ENCODE measurements around the gene IQSEC1. TPM values are rescaled to one million over a fixed set of nuclear protein-coding genes. Genes with fewer than 3 reads are reported as not detected.

Gene IQSEC1
- total and polyA plus RNA-seq, 2 donors (not counting 3 experiments of a cell fraction or from before 2014, with no cell fraction given) = 5.2 to 18.0 TPM

- intact Hi-C loops (cut with micrococcal nuclease) = no loop called here
- no peak overlapping the region for H3K27ac ChIP-seq (ENCODE audit: insufficient read depth, low read depth, low read length)
- no peaks in the 10 kb centered on the region for H3K79me2 ChIP-seq (ENCODE audit: control insufficient read depth, insufficient read depth, low read length)
- dilution Hi-C loops (cut with MboI; ENCODE audit: extremely low pct_ligation_motif_present, low sequenced_read_pairs) = no loop called here
- H3K36me3 ChIP-seq (ENCODE audit: control insufficient read depth in 2 of 2, extremely low read depth in 1 of 2, insufficient read depth in 2 of 2, low read length in 2 of 2) = peaks cover 0 to 17% of the 10 kb centered on the region in 2 experiments
- DNase-seq (ENCODE audit: low read depth, low spot score) (no peak), FAIRE-seq (no peak)
- no peaks in the 10 kb centered on the region for H3K9me1 ChIP-seq (replicated peaks; ENCODE audit: control insufficient read depth, extremely low read depth, insufficient read depth, low read length)
- ChIA-PET POLR2A (no interaction called here), CTCF (interaction anchor here (0.6 to 1.9 kb wide), 3 partner anchors 18 to 64 kb away, joined by 4 to 9 read pairs (median 5); no protein-coding TSS in a partner anchor)
- H3K9me3 ChIP-seq (replicated peaks; ENCODE audit: control insufficient read depth, insufficient read depth, low read length) = no peaks in the 10 kb centered on the region
- no peak overlapping the region for H2AFZ ChIP-seq (ENCODE audit: low read depth, low read length)
- H3K4me1 ChIP-seq (ENCODE audit: control insufficient read depth, extremely low read depth, insufficient read depth, low read length) = no peaks in the 10 kb centered on the region
- no peak overlapping the region for H3K4me3 ChIP-seq (replicated peaks in 1 of 3; ENCODE audit: insufficient read depth in 1 of 3, low read depth in 1 of 3, low read length in 3 of 3)
- no peak overlapping the region for H3K4me2 ChIP-seq (ENCODE audit: insufficient read depth, low read length)
- H3K27me3 ChIP-seq (ENCODE audit: control insufficient read depth in 2 of 2, insufficient read depth in 2 of 2, low read length in 2 of 2) = no peaks in the 10 kb centered on the region
- no peak overlapping the region for H3K9ac ChIP-seq (replicated peaks; ENCODE audit: extremely low read depth, insufficient read depth, low read length)
- TF ChIP-seq POLR2AphosphoS5 (IDR thresholded peaks at IDR 0.05; ENCODE audit: insufficient read depth, low read depth, low read length) (no peak), JUN (IDR thresholded peaks at IDR 0.05; ENCODE audit: borderline replicate concordance, insufficient read depth, insufficient read length, low read depth) (no peak), FOS (IDR thresholded peaks at IDR 0.05; ENCODE audit: borderline replicate concordance, insufficient read depth, low read length) (no peak), MYC (IDR thresholded peaks at IDR 0.05; ENCODE audit: low read depth, low read length) (no peak), MAX (IDR thresholded peaks at IDR 0.05; ENCODE audit: insufficient read depth, insufficient read length) (no peak), EZH2 (IDR thresholded peaks at IDR 0.05; ENCODE audit: borderline replicate concordance, low read depth, low read length, severe bottlenecking) (no peak), POLR2A (IDR thresholded peaks at IDR 0.05; ENCODE audit: low read depth, low read length) (no peak), GATA2 (IDR thresholded peaks at IDR 0.05; ENCODE audit: insufficient read depth, insufficient read length, low read depth, low read length) (no peak)
- TF ChIP-seq, protein P1, sequence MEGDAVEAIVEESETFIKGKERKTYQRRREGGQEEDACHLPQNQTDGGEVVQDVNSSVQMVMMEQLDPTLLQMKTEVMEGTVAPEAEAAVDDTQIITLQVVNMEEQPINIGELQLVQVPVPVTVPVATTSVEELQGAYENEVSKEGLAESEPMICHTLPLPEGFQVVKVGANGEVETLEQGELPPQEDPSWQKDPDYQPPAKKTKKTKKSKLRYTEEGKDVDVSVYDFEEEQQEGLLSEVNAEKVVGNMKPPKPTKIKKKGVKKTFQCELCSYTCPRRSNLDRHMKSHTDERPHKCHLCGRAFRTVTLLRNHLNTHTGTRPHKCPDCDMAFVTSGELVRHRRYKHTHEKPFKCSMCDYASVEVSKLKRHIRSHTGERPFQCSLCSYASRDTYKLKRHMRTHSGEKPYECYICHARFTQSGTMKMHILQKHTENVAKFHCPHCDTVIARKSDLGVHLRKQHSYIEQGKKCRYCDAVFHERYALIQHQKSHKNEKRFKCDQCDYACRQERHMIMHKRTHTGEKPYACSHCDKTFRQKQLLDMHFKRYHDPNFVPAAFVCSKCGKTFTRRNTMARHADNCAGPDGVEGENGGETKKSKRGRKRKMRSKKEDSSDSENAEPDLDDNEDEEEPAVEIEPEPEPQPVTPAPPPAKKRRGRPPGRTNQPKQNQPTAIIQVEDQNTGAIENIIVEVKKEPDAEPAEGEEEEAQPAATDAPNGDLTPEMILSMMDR (IDR thresholded peaks at IDR 0.05; ENCODE audit: extremely low read depth in 1 of 2, insufficient read depth in 1 of 2, low read depth in 1 of 2, low read length in 2 of 2) = no peak
- no TSS peak for BruUV-seq (replicated peaks)
- H4K20me1 ChIP-seq (replicated peaks; ENCODE audit: control insufficient read depth, extremely low read depth, insufficient read depth, low read length) = no peaks in the 10 kb centered on the region
These were observed 141.8 kb downstream of the IQSEC1 start for GRCh38 chr3:12931273-12931905.
